HG03342 (cell line): ENCODE results near the gene PREX1.
A peak's percentile ranks its signal among the peaks of the same experiment; 100 is the strongest.
"Not testable (repeated sequence)": the region's sequence is repeated elsewhere in the genome, so short reads cannot be mapped to it uniquely, and the experiment has no call there.

ENCODE experiments used
- ATAC-seq: cut with Tn5 transposase; IDR thresholded peaks from one replicate; pipeline ENCODE4 v1.9.1; 2021; ENCODE audit warnings: mild to moderate bottlenecking, moderate library complexity; ENCODE audit not compliant: unreplicated experiment

PREX1 gene

DNA sequence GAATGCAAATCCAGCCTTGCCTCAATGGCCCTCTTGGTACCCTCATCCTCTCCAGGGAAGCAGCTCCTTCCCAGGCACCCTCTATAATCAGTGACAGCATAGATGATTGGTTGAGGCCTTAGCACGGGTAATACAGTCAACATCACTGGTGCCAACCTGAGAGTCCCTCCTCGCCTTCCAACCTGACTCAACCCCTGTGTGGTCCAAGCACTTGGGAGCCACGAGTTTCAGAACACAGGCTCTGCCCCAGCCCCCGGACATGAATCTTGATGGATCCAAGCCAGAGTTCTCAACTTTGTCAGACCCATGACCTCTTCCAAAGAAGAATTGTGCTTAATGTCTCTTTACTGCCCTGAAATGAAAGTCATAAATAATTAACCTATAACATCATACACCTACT is 213.9 kb downstream of the PREX1 start:
- ATAC-seq: no peak

DNA sequence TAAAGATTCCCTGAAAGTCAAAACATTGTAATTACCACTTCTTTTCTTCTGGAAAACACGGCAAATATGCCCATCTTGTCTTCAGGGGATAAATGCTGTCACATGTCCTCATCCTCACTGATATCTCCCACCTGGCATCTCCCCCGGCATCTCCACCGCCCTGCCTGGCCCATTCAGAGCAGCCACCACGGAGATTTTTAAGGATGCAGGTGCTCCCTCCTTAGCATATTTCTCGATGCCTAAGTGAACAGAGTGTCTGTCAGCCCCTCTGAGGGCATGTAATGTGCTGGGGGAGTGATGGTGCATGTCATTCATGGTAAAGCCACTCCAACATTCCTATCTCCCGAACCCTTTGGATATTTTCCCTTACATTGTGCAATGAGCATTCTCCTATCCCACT is 215.5 kb downstream of the PREX1 start:
- no peak for ATAC-seq

DNA sequence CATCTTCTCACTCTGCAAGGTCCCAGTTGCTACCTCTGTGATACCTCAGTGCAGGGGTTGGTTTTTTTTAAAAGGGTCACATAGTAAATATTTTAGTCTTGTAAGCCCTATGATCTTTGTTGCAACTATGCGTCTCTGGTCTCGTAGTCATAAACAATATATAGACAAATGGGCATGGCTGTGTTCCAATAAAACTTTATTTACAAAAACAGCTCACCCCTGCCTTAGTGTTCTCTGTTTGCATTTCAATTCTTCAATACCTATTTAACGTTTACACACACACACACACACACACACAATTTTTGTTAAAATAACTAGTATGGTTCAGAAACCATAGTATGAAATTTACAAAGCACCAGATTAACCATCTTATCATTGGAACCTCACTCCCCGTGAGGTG is 216.8 kb downstream of the PREX1 start:
- ATAC-seq: no peak

DNA sequence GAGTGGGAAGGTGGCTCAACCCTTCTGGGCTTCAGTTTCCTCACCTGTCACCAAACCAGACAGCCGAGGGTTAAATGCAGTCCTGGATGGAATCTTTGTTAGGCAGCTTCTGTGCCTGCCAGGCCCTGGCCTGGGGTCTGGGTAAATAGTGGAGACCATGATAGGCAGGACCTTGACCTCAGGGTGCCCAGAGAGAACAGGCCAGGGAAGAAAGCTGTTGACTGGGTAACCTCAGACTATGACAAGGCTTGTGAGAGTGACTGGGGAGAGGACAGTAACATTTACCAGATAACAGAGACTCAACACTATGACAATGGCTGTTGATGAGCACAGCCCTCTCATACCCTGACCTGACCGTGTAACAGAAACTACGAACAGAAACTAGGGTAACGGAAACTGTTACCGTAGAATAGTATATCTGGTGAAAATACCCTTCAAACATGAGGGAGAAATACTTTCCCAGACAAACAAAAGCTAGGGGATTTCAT is 218.3 kb downstream of the PREX1 start:
- ATAC-seq: peak; percentile 87

DNA sequence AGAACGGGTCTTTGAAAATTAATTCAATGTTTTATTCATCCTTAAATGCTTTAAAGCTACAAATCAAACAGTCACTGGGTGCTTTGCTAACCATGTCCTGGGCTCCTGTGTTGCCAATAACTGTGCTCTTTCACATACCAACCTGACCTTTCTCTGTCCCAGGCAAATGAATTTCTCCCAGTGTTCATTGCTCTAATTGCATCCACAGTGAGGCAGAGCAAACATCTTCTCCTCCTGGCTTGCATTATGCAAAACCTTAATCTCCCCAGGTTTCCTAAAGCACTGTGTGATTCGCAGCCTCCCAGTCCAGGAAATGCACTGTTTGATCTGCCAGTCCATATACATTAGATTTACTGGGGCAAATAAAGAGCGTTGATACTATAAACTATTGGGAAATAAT is 219.0 kb downstream of the PREX1 start:
- ATAC-seq: no peak

DNA sequence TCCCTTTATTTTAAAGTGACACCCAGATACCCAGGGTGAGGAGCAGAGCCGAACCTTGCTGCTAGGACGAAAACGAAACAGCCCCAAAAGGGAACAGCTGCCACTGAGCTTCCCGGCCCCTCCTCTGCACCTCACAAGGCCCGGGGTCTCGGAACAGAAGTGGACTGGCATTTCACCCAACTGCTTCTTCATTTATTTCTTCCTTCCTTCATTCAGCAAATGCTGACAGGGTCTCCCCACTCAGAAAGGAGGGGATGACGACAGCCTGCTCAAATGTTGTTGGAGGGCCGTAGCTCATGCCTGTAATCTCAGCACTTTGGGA is 220.3 kb downstream of the PREX1 start:
- ATAC-seq: no peak

DNA sequence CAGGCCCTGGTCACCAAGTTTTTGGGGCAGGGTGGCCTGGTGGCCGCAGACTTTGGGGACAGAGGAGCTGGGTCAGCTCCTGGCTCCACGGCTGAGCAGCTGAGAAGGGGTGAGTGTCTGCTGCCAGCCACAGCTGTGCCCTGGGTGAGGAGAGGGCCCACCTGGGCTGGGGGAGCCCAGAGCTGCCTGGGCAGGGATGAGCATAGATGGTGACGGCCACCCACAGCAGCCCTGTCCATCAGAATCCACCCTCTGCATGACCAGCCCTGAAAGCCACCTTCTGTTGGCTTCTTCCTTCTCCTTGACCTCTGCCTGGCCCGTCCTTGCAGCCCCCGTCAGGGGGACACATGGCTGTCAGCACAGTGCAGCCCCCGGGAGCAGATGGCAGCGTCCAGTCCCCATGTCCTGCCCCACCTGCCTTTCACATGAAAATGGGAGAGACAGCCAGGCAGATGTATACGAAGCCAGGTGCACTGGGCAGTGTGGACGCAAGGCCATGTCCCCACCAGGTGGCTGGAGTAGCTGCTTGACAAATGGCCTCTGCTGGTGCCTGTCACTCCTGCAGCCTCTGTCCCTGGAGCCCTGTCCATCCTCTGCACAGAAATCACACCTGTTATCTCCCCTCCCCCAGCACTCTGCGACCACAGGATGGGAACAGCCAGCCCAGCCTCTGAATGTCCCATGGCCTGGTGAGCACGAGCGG is 220.8 kb downstream of the PREX1 start:
- ATAC-seq: no peak

DNA sequence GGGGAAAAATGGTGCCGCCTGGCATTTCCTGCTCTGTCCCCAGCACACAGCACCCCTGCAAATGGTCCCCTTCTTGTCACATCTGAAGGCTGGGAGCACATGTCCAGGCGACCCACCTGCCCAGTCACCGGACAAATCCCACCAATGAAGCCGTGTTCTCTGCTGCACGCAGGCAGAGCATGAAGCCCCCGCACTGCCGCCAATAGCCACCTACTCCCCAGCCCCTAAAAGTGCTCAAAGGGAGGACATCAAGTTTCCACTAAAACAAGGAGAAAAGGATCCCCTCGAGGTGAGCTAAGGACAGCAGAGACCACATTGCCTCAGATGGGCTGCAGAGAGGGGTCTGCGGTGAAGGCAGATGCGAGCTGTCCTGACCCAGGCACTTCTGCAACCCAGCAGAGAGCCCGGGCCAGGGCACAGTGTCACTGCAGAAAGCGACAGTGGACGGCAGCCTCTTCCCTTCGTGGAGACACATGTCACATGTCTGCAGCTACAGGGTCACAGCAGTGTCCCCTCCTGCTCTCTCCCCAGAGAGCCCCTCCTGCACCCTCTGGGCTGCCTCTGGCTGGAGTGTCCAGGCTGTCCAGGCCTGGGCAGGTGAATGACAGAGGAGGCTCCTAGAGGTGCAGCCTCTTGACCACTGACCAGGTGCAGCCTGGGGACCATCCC is 221.5 kb downstream of the PREX1 start:
- ATAC-seq: no peak

DNA sequence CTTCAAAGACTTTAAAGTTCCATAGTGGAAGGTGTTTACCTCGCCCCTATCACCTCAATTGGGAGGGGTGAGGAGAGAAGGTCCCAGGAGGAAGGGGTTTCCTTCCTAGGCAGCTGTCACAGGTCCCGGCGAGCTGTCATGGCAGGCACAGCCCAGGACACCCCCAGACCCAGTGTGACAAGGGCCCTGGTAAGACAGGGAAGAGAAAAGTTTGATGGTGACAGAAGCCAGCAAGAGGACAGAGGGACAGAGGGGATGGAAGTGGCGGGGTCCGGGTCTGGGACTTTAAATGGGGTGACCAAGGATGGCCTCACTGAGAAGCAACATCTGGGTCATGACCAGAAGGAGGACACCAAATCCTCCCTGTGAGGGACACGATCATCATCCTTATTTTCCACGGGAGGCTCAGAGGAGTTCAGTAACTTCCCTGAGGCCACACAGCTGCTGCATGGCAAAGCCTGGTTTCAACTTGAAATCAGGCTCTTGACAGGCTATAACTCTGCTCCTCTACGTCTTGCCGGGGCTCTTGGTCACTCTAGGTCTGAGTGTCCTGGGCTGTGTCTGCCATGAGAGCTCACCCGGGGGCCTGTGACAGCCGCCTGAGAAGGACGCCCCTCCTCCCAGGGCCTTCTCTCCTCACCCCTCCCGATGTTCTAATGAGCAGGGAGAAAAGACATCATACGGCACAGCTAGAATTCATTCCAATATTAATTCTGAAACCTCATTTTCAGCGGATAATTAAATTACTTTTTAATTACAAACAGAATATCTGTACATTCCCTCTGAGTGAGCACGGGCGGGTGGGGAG is 222.2 kb downstream of the PREX1 start:
- ATAC-seq: no peak

DNA sequence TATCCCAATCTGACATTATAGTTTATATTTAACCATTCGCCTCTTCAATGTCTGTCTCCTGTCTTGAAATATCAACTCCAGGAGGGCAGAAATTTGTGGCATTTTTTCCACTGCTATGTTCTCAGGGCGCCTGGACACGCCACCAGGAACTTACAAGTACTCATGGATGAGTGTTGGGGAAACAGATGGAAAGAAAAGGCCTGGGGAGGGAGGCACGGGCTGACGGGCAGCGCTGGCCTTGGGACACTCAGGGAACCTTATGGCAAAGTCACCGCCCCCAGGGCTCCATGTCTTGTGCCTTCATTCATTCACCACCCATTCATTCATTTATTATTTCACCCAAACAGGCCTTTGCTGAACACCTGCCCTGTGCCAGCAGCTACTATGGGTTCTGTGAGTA is 222.9 kb downstream of the PREX1 start:
- no peak for ATAC-seq

DNA sequence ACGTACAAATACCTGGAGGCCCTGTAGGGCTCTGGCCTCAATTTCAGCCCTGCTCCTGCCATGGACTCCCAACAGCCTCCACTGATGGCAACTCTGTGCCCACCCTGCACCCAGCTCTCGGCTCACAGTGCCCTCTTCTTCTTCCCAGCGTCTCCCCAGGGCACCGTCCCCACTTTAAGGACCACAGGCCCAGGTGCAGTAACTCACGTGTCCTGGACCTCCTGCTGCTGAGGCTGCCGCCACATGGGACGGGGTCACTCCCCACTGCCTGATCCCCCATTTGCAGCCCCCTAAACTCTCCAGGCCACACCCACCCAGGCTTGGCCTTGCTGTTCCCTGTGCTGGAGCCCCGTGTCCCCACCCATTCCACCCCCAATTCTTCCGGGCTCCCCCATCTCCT is 223.4 kb downstream of the PREX1 start:
- ATAC-seq: no peak

DNA sequence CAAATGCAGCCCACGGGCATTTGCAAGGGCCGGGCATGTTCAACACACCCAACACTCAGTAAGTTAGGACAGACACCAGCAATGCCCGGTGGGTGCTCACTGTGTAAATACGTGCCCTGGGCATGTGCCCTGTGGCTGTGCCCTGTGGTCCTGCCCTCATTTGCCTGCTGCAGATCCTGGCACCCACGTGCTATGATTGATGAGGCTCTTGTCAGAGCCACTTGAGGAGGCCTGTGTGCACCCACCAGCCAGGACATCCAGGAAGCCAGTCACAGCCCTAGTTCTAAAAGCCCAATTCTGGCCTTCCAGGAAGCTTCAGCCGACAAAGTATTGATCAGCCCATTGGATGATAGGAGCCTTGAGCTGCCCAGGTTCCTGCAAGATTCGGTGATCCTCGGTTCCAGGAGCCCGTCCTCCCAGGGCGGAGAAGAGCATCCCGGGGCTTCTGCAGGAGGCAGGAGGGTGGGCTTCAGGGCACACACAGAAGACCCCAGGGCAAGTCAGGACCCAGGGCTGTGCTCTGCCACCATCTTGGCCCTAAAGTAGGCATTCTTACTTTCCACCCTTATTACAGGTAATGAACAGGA is 223.9 kb downstream of the PREX1 start:
- no peak for ATAC-seq

DNA sequence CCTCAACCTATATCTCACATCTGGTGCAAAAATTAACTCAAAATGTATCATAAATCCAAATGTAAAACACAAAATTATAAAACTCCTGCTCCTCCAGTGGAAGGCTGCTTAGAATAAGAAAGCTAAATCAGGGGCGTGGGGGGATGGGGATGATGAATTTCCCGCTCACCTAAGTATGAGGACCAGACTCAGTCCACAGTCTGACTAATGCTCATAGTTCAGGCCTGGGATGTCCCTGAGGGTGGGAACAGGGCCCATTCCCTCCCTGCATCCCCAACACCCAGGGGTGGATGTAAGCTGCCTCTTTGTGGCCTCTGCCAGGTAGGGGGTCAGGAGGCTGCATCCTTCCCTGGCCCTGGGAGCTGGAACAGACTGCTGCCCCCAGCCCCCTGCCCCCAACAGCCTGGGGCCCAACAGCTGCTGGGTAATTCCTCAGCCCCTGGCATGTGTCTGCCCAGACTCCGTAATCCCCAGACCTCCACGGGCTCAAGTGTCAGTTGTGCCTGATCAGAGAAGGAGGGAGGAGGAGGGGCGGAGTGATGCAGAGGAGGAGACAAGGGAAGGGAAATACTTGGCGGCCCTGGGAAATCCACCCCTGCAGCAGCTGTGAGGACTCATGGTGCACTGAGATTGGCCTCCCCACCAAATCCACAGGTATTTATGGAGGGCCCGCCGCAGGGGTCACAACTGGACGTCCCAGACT is 224.5 kb downstream of the PREX1 start:
- ATAC-seq: no peak

DNA sequence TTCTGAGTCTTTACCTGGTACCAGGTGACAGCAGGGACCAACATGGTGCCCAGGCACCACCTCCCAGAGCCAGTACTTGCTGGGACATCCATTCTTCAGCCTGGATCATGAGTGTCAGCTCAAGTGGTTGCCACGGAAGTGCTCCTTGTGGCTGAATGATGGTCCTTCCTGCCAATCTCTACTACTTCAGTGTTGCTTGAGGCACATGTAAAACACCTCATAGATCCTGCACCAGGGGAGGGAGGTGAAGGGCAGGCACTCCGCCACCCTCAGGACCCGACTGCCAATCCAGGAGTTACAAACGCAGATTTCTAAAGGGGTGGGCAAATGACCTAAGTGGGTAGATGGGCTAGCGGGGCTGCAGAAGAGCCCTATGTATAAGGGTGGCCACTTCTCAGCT is 226.0 kb downstream of the PREX1 start:
- ATAC-seq: no peak

DNA sequence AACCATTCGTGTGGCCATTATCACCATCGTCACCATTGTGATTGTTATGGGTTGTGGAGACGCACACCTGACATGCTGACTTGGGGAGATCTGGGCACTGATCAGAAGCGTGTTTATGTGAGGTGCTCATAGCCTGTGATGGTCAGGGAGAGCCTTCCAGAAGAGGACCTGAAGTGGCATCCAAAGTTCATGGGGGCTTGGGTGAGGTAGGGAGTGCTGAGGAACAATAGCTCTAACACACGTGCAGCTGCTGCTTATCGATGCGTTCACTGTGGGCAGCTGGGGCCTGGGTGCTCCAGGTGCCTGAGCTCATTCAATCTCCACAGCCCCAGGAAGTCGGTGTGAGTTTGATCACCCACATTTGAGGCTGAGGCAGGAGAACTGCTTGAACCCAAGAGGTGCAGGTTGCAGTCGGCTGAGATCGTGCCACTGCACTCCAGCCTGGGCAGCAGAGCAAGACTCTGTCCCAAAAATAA is 227.3 kb downstream of the PREX1 start:
- no peak for ATAC-seq

DNA sequence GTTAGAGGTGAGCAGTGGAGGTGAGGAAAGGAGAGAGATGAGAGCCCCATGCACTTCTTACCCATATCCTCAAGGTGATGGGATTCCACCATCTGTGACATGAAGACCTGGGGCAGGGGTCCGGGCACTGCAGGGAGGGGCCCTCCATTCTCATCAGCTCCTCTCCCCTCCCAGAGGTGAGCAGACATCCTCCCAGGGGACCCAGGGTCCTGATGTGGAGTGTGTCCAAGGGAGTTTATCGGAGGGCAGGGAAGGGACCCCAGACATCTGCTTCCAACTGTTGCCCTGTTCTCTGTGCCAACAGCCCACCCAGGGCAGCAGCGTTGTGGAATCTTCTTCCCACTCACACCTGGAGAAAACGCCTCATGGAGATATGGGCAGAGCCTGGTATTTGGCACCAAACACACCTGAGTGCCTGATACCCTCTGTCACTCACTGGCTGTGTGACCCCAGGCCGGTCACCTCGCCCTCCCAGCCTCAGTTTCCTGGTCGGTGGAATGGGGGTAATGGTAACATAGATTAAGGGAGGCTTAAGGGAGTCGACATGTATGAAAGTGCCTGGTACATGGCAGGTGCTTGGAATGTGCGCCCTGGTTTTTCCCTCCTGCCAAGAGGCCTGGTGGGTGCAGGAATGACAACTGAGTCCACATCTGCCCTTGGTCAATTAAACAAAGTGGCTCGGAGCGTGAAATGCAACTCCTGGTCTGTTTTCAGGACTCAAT is 227.9 kb downstream of the PREX1 start:
- no peak for ATAC-seq

DNA sequence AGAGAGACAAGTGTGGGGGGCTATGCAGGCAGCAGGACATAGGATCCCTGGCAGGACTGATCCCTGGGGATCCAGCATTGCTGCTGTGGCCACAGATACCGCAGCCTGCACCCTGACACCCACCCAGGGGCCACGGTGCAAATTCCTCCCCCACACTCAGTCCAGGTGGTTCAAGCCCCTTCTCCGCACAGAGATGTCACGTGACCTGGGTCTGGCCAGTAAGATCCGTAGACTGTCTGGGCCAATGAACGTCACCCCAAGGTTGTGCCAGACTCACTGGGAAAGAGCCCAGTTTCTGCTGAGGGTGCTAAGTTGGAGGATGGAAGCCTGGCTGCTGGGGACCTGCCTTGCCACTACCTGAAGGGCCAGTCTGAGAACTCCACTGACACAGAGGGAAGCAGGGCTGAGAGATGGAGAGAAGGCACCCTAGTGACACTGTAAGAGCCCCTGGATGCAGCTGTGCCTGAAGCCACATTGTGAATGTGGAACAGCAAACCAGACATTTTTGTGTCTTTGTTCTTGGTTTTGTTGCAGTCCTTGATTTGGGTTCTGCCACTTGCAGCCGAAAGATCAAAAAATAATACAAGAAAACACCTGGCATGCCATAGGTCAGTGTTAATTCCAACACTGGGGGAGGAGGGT is 228.6 kb downstream of the PREX1 start:
- no peak for ATAC-seq

DNA sequence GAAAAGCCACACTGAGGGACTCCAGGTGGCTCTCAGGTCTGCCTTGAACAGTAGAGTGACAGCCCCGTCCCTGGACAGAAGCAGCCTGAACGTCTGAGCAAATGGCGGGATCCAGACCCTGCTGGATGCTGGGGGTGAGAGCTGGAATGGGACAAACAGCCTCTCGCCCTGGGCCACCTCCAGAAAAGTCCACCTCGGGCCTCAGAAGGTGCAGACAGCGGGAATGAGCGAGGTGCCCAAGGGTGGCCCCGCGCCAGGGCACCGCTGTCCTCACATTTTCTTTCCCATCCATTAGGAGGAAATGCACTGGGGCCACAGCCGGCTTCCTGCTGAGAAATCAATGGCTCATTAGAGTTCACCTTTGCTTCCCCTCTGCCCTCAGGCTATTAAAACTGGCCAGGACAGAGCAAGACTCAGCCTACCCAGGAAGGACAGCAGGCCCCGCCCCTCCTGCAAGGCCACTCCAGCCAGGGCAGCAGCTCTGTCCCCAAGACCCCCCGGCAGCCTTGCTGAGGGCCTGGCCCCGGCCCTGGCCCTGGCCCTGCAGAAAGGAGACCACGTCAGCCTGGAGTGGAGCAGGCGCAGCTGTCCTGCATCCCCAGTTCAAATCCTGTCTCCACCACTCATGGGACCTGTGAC is 229.4 kb downstream of the PREX1 start:
- ATAC-seq: not testable (repeated sequence)
